ENCODE results near the gene DCST2. TPM values are rescaled to one million over a fixed set of nuclear protein-coding genes. Genes with fewer than 3 reads are reported as not detected.

Gene DCST2
- total and polyA plus RNA-seq, 10 of the 15 experiments (the other 5 are each of a cell fraction or from before 2014, with no cell fraction given) = 0.33 to 0.41 (median 0.36) TPM; not detected in 7

DNA sequence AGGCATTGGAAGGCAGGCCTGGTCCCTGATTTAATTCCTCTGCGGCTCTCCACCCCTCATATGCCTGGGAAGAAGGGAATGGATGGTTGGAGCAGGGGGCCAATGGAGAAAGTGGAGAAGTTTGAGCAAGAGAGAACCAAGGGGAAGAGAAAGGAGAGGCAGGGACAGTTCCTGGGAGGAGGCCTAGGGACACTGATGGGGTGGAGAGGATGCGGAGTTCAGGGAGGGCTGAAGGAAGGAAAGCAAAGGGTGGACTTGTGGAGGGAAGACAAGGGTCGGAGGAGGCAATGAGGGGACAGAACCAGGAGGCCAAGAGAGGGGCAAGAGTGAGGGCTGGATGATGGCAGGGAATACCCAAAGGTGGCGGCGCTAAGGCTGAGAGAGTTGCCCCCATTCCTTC is 23.8 kb downstream of the DCST2 start (continued):
- TF ChIP-seq TAF1 (IDR thresholded peaks at IDR 0.05; ENCODE audit: borderline replicate concordance, low read depth, low read length) = no peak

DNA sequence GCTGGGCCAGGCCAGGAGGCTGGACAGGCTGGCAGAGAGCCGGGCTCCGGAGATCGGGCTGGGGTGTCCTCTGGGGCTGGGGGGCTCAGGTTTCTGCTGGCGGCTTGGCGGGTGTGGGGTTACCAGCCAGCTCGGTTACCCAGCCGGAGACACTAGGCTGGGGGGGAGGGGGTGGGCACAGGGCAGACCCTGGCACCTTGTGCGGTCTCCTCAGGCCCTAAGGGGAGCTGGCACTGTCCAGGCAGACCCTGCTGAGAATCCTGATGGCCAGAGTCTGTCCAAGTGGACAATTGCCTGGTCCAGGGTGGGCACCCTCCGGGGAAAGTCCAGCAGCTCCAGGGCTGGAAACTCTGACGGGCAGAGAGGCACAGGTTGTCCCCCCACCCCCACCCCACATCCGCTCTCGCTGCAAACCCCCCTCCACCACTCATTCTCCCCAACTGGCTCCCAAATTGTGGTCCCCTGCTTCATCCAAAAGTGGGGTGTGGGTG is 24.3 kb downstream of the DCST2 start:
- CTCF ChIA-PET = interaction anchor here (2.1 to 3.6 kb wide), 2 partner anchors 8 to 10 kb away, joined by 9 to 27 read pairs; no protein-coding TSS in a partner anchor
- H3K4me3 ChIP-seq = no peak overlapping the region
- H3K27ac ChIP-seq (ENCODE audit: control insufficient read depth, insufficient read depth) = no peak overlapping the region

More for the DNA sequence above, 24.3 kb downstream of the DCST2 start:
- 96% methylated on average over 4 of the region's 12 CpGs for WGBS (ENCODE audit: insufficient coverage, insufficient replicate concordance, low lambda C conversion rate, missing lambda C conversion rate)
- Histone ChIP-seq H4K20me1 (ENCODE audit: control insufficient read depth, insufficient read depth) (0 out of 2 replicates have a peak, but pooled peaks cover 3% of the 10 kb centered on the region), H3K9me3 (replicated peaks; ENCODE audit: control insufficient read depth, insufficient read depth, low read length) (no peaks in the 10 kb centered on the region), H3K36me3 (ENCODE audit: control insufficient read depth in 2 of 2, insufficient read depth in 2 of 2, low read length in 1 of 2) (peaks cover 0 to 8% of the 10 kb centered on the region in 2 experiments; a peak in 3 of 4 replicates), H3K9ac (ENCODE audit: control insufficient read depth, insufficient read depth, low read length) (no peak overlapping the region), H3K79me2 (ENCODE audit: control insufficient read depth, insufficient read depth, low read length) (peaks cover 43% of the 10 kb centered on the region), H2AFZ (ENCODE audit: control insufficient read depth, low read depth, low read length) (no peak overlapping the region), H3K4me2 (ENCODE audit: control insufficient read depth, insufficient read depth) (peak overlapping the region; percentile 33; the same call in 1 of the 2 replicates), H3K4me1 (ENCODE audit: control insufficient read depth, insufficient read depth, low read length) (peaks cover 58% of the 10 kb centered on the region), H3K27me3 (replicated peaks in 1 of 2; ENCODE audit: control insufficient read depth in 2 of 2, insufficient read depth in 2 of 2, low read length in 1 of 2) (no peaks in the 10 kb centered on the region)
- ChIA-PET POLR2A (no interaction called here), RAD21 (ENCODE audit: unreplicated experiment) (no interaction called here), SMC1A (ENCODE audit: uncharacterized antibody, unreplicated experiment) (no interaction called here)
- in situ Hi-C loops (cut with MboI) (no loop called here), intact Hi-C loops (cut with micrococcal nuclease; ENCODE audit: unreplicated experiment) (no loop called here)
- no peak for TF ChIP-seq MEF2B (IDR thresholded peaks at IDR 0.05; ENCODE audit: partially characterized antibody, poor library complexity, severe bottlenecking)
- TF ChIP-seq RFX5 (IDR thresholded peaks at IDR 0.05; ENCODE audit: low read depth, low read length) = no peak
- no peak for TF ChIP-seq EGR1 (IDR thresholded peaks at IDR 0.05; ENCODE audit: borderline replicate concordance in 1 of 2, low read depth in 2 of 2, low read length in 2 of 2)
- no peak for TF ChIP-seq IKZF1 (conservative IDR thresholded peaks at IDR 0.05)
- no peak for TF ChIP-seq MTA3 (IDR thresholded peaks at IDR 0.05; ENCODE audit: borderline replicate concordance, low read length)
- TF ChIP-seq, protein P1, sequence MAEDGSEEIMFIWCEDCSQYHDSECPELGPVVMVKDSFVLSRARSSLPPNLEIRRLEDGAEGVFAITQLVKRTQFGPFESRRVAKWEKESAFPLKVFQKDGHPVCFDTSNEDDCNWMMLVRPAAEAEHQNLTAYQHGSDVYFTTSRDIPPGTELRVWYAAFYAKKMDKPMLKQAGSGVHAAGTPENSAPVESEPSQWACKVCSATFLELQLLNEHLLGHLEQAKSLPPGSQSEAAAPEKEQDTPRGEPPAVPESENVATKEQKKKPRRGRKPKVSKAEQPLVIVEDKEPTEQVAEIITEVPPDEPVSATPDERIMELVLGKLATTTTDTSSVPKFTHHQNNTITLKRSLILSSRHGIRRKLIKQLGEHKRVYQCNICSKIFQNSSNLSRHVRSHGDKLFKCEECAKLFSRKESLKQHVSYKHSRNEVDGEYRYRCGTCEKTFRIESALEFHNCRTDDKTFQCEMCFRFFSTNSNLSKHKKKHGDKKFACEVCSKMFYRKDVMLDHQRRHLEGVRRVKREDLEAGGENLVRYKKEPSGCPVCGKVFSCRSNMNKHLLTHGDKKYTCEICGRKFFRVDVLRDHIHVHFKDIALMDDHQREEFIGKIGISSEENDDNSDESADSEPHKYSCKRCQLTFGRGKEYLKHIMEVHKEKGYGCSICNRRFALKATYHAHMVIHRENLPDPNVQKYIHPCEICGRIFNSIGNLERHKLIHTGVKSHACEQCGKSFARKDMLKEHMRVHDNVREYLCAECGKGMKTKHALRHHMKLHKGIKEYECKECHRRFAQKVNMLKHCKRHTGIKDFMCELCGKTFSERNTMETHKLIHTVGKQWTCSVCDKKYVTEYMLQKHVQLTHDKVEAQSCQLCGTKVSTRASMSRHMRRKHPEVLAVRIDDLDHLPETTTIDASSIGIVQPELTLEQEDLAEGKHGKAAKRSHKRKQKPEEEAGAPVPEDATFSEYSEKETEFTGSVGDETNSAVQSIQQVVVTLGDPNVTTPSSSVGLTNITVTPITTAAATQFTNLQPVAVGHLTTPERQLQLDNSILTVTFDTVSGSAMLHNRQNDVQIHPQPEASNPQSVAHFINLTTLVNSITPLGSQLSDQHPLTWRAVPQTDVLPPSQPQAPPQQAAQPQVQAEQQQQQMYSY (CRISPR knock-in tag; IDR thresholded peaks at IDR 0.05) = no peak
- TF ChIP-seq SUZ12 (IDR thresholded peaks at IDR 0.05; ENCODE audit: unreplicated experiment) = no peak
- TF ChIP-seq SMAD1 (IDR thresholded peaks at IDR 0.05; ENCODE audit: low read depth, partially characterized antibody) = no peak
- TF ChIP-seq, protein P2, sequence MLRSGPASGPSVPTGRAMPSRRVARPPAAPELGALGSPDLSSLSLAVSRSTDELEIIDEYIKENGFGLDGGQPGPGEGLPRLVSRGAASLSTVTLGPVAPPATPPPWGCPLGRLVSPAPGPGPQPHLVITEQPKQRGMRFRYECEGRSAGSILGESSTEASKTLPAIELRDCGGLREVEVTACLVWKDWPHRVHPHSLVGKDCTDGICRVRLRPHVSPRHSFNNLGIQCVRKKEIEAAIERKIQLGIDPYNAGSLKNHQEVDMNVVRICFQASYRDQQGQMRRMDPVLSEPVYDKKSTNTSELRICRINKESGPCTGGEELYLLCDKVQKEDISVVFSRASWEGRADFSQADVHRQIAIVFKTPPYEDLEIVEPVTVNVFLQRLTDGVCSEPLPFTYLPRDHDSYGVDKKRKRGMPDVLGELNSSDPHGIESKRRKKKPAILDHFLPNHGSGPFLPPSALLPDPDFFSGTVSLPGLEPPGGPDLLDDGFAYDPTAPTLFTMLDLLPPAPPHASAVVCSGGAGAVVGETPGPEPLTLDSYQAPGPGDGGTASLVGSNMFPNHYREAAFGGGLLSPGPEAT (IDR thresholded peaks at IDR 0.05; ENCODE audit: low read depth) = no peak
- TF ChIP-seq, protein P3, sequence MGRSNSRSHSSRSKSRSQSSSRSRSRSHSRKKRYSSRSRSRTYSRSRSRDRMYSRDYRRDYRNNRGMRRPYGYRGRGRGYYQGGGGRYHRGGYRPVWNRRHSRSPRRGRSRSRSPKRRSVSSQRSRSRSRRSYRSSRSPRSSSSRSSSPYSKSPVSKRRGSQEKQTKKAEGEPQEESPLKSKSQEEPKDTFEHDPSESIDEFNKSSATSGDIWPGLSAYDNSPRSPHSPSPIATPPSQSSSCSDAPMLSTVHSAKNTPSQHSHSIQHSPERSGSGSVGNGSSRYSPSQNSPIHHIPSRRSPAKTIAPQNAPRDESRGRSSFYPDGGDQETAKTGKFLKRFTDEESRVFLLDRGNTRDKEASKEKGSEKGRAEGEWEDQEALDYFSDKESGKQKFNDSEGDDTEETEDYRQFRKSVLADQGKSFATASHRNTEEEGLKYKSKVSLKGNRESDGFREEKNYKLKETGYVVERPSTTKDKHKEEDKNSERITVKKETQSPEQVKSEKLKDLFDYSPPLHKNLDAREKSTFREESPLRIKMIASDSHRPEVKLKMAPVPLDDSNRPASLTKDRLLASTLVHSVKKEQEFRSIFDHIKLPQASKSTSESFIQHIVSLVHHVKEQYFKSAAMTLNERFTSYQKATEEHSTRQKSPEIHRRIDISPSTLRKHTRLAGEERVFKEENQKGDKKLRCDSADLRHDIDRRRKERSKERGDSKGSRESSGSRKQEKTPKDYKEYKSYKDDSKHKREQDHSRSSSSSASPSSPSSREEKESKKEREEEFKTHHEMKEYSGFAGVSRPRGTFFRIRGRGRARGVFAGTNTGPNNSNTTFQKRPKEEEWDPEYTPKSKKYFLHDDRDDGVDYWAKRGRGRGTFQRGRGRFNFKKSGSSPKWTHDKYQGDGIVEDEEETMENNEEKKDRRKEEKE (IDR thresholded peaks at IDR 0.05) = no peak
- no peak for TF ChIP-seq BRCA1 (IDR thresholded peaks at IDR 0.05; ENCODE audit: low read depth, low read length)
- TF ChIP-seq, protein P4, sequence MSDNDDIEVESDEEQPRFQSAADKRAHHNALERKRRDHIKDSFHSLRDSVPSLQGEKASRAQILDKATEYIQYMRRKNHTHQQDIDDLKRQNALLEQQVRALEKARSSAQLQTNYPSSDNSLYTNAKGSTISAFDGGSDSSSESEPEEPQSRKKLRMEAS (IDR thresholded peaks at IDR 0.05; ENCODE audit: low read depth, low read length) = no peak
- TF ChIP-seq TCF7 (IDR thresholded peaks at IDR 0.05; ENCODE audit: borderline replicate concordance) = no peak
- FAIRE-seq (no peak), ATAC-seq (no peak), DNase-seq (ENCODE audit: low read depth, low spot score) (no peak)
- no TSS peak for BruUV-seq (replicated peaks)
